IPS-18a (cell line): ENCODE data around the gene TMEM82.

ENCODE experiments used
- H3K27ac ChIP-seq: one replicate; pipeline ENCODE4 v1.5.1; 2013; ENCODE audit warnings: low read length
- H3K27me3 ChIP-seq: one replicate; pipeline ENCODE4 v1.6.1; 2013; ENCODE audit warnings: mild to moderate bottlenecking, low read length; ENCODE audit not compliant: control insufficient read depth, insufficient read depth
- H3K36me3 ChIP-seq: one replicate; pipeline ENCODE4 v1.6.1; 2013; ENCODE audit warnings: low read depth, low read length; ENCODE audit not compliant: control insufficient read depth
- H3K4me1 ChIP-seq: one replicate; pipeline ENCODE4 v1.6.1; 2013; ENCODE audit warnings: low read depth, low read length; ENCODE audit not compliant: control insufficient read depth
- H3K4me3 ChIP-seq: one replicate; pipeline ENCODE4 v1.5.1; 2013; ENCODE audit warnings: low read length
- H3K9ac ChIP-seq: one replicate; pipeline ENCODE4 v1.6.1; 2013; ENCODE audit warnings: mild to moderate bottlenecking, low read length, moderate library complexity
- H3K9me3 ChIP-seq: one replicate; pipeline ENCODE4 v1.6.1; 2013; ENCODE audit warnings: low read depth, low read length; ENCODE audit not compliant: control insufficient read depth

The TMEM82 gene

GRCh38 chr1:15738416-15739113 lies 3.7 kb upstream of the TMEM82 start:
- no peaks in the 10 kb centered on the region for H3K9me3 ChIP-seq
- H3K4me1 ChIP-seq = peaks cover 3% of the 10 kb centered on the region
- no peak overlapping the region for H3K4me3 ChIP-seq
- no peaks in the 10 kb centered on the region for H3K27me3 ChIP-seq
- H3K27ac ChIP-seq = no peak overlapping the region
- H3K9ac ChIP-seq = no peak overlapping the region
- H3K36me3 ChIP-seq = peaks cover 5% of the 10 kb centered on the region

DNA sequence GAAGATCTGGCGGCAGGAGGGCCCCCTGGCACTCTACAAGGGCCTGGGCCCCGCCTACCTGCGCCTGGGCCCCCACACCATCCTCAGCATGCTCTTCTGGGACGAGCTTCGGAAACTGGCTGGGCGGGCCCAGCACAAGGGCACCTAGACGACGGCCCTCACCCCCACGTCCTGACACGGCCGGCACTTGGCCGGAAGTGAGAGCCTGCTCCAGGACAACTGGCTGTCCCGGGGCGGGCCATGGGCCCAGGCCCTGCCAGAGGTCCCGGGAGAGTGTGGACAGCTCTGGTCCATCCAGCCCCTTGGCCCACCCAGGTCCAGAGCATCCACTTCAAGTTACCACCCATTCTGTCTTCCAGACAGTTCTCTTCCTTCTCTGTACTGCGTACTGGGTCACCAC lies 3.0 kb upstream of the TMEM82 start:
- H3K27ac ChIP-seq = no peak overlapping the region
- no peaks in the 10 kb centered on the region for H3K9me3 ChIP-seq
- H3K36me3 ChIP-seq = no peaks in the 10 kb centered on the region
- H3K27me3 ChIP-seq = no peaks in the 10 kb centered on the region
- no peak overlapping the region for H3K4me3 ChIP-seq
- H3K4me1 ChIP-seq = peaks cover 3% of the 10 kb centered on the region
- no peak overlapping the region for H3K9ac ChIP-seq

DNA sequence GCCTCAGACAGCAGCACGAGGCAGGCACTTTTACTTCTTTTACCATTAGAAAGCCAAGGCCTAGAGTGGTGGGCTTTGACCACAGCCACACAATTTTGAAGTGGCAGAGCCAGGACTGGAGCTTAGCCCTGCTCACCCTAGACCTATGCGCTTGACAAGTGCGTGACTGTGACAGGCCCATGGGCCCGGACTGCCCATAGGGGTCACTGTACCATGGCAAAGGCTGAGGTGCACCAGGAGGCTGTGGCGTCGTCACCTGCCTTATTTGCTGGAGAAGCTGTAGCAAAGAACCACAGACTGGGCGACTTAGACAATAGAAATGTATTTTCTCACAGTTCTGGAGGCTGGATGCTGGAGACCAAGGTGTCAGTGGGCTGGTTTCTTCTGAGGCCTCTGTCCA lies 2.6 kb upstream of the TMEM82 start:
- no peak overlapping the region for H3K4me3 ChIP-seq
- no peaks in the 10 kb centered on the region for H3K36me3 ChIP-seq
- H3K27ac ChIP-seq = no peak overlapping the region
- H3K27me3 ChIP-seq = no peaks in the 10 kb centered on the region
- no peak overlapping the region for H3K9ac ChIP-seq
- H3K4me1 ChIP-seq = peaks cover 3% of the 10 kb centered on the region
- no peaks in the 10 kb centered on the region for H3K9me3 ChIP-seq

- Histone ChIP-seq H3K27me3 (no peaks in the 10 kb centered on the region), H3K4me1 (peaks cover 3% of the 10 kb centered on the region), H3K4me3 (no peak overlapping the region), H3K9me3 (no peaks in the 10 kb centered on the region), H3K27ac (no peak overlapping the region), H3K9ac (no peak overlapping the region), H3K36me3 (no peaks in the 10 kb centered on the region)
These were observed 1.1 kb upstream of the TMEM82 start for GRCh38 chr1:15740924-15741850.

- no peak overlapping the region for H3K9ac ChIP-seq
- no peaks in the 10 kb centered on the region for H3K27me3 ChIP-seq
- H3K27ac ChIP-seq = no peak overlapping the region
- no peaks in the 10 kb centered on the region for H3K36me3 ChIP-seq
- H3K4me1 ChIP-seq = peaks cover 3% of the 10 kb centered on the region
- H3K9me3 ChIP-seq = no peaks in the 10 kb centered on the region
- no peak overlapping the region for H3K4me3 ChIP-seq
These were observed 1.9 kb downstream of the TMEM82 start for GRCh38 chr1:15744122-15744679.

GRCh38 chr1:15747378-15747777 lies 5.1 kb downstream of the TMEM82 start:
- no peak overlapping the region for H3K9ac ChIP-seq
- no peaks in the 10 kb centered on the region for H3K27me3 ChIP-seq
- H3K9me3 ChIP-seq = no peaks in the 10 kb centered on the region
- no peaks in the 10 kb centered on the region for H3K36me3 ChIP-seq
- no peak overlapping the region for H3K27ac ChIP-seq
- H3K4me1 ChIP-seq = no peaks in the 10 kb centered on the region
- H3K4me3 ChIP-seq = no peak overlapping the region

GRCh38 chr1:15748264-15748663 lies 6.0 kb downstream of the TMEM82 start:
- no peak overlapping the region for H3K4me3 ChIP-seq
- H3K36me3 ChIP-seq = no peaks in the 10 kb centered on the region
- H3K9ac ChIP-seq = no peak overlapping the region
- no peaks in the 10 kb centered on the region for H3K4me1 ChIP-seq
- H3K27me3 ChIP-seq = no peaks in the 10 kb centered on the region
- no peaks in the 10 kb centered on the region for H3K9me3 ChIP-seq
- no peak overlapping the region for H3K27ac ChIP-seq

DNA sequence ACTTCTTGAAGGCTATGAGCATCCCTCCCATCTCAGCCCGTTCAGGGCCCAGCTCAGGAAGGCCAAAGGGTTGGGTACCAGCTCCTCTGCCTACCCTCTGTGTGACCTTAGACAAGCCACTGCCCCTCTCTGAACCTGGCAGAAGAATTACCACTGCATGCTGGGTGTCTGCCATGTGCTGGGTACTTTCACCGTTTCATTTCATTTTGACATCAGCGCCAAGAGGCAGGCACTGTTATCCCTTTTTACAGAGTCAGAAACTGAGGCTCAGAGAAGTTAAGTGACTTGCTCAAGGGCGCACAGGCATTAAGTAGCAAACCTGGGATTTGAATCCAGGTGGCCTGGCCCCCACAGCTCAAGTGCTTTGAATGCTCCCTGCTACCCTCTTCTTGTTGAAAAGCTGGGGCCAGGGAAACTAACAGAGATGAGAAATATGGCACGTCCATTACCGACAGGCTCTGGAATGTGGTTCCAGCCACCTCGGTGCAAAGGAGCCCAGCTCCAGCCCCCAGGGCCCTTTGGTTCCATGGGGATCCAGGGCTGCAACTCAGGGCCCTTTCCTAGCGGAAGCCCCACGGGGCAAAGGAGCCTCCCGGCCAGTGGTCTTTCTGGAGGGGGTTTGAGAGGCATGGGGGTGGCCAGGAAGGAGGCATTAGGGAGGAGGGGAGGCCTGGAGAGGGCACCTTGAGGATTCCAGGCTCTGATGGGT lies 6.5 kb downstream of the TMEM82 start:
- Histone ChIP-seq H3K27ac (no peak overlapping the region), H3K27me3 (no peaks in the 10 kb centered on the region), H3K9me3 (no peaks in the 10 kb centered on the region), H3K4me3 (no peak overlapping the region), H3K9ac (no peak overlapping the region), H3K36me3 (no peaks in the 10 kb centered on the region), H3K4me1 (no peaks in the 10 kb centered on the region)

GRCh38 chr1:15749399-15750291 lies 7.3 kb downstream of the TMEM82 start:
- H3K4me3 ChIP-seq = no peak overlapping the region
- no peak overlapping the region for H3K27ac ChIP-seq
- H3K9me3 ChIP-seq = no peaks in the 10 kb centered on the region
- no peaks in the 10 kb centered on the region for H3K36me3 ChIP-seq
- no peaks in the 10 kb centered on the region for H3K27me3 ChIP-seq
- H3K9ac ChIP-seq = no peak overlapping the region
- no peaks in the 10 kb centered on the region for H3K4me1 ChIP-seq

GRCh38 chr1:15750924-15751323 lies 8.6 kb downstream of the TMEM82 start:
- no peaks in the 10 kb centered on the region for H3K27me3 ChIP-seq
- peaks cover 7% of the 10 kb centered on the region for H3K4me1 ChIP-seq
- H3K9ac ChIP-seq = no peak overlapping the region
- H3K27ac ChIP-seq = no peak overlapping the region
- no peaks in the 10 kb centered on the region for H3K9me3 ChIP-seq
- H3K4me3 ChIP-seq = no peak overlapping the region
- no peaks in the 10 kb centered on the region for H3K36me3 ChIP-seq
